CD4-positive, alpha-beta T cell treated with Interleukin-6 at 100 ng/mL for 8 hours (primary cell): ENCODE measurements around the gene PYGB.
"Not testable (repeated sequence)": the region's sequence is repeated elsewhere in the genome, so short reads cannot be mapped to it uniquely, and the experiment has no call there.

Experiments
- DNase-seq: peaks from one replicate; pipeline ENCODE4 v3.0.0-alpha.2; 2020; ENCODE audit warnings: mixed read lengths, low spot score

PYGB gene

GRCh38 chr20:25230166-25230831 lies 17.6 kb upstream of the PYGB start:
- DNase-seq = no peak

DNA sequence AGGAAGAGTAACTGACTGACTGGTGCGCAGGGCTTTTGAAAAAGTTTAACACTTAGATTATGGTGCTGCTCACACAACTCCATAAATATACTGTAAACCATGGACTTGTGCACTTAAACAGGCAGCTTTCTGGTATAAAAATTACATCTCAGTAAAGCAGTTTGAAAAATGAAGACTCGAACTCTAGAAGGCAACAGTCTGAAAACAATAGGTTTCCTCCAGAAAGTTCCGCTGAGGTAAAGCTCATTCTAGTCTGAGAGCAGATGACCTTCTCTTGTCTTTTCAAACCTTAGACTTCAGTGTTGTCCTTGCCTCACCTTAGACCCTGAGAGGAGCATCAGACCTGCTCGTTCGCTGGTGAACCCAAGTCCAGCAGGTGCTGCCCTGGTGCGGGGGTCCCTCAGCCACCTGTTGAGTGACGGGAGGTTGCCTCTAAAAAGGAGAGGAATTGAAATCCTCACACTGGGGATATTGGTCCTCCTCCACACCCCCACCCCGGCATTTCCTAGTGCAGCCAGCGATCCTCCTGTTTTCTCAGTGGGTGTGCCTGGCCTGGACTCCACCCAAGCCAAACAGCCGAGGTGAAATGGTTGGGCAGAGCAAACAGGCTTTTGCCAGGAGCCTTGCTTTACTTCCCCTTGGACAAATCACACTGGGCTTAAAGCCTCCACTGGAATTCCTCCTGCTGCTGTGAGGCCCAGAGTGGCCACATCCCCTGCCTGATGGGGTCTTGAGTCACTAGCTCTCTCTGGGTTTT lies 14.7 kb upstream of the PYGB start:
- DNase-seq = no peak

DNA sequence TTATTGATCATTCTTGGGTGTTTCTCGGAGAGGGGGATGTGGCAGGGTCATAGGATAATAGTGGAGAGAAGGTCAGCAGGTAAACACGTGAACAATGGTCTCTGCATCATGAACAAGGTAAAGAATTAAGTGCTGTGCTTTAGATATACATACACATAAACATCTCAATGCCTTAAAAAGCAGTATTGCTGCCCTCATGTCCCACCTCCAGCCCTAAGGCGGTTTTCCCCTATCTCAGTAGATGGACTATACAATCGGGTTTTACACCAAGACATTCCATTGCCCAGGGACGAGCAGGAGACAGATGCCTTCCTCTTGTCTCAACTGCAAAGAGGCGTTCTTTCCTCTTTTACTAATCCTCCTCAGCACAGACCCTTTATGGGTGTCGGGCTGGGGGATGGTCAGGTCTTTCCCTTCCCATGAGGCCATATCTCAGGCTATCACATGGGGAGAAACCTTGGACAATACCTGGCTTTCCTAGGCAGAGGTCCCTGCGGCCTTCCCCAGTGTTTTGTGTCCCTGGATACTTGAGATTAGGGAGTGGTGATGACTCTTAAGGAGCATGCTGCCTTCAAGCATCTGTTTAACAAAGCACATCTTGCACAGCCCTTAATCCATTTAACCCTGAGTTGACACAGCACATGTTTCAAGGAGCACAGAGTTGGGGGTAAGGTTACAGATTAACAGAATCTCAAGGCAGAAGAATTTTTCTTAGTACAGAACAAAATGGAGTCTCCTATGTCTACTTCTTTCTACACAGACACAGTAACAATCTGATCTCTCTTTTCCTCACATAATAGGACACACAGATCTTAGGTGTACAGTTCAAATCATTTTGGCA lies 13.7 kb upstream of the PYGB start:
- DNase-seq = not testable (repeated sequence)

- DNase-seq = no peak
Measured at GRCh38 chr20:25236450-25237304, 11.2 kb upstream of the PYGB start.

DNA sequence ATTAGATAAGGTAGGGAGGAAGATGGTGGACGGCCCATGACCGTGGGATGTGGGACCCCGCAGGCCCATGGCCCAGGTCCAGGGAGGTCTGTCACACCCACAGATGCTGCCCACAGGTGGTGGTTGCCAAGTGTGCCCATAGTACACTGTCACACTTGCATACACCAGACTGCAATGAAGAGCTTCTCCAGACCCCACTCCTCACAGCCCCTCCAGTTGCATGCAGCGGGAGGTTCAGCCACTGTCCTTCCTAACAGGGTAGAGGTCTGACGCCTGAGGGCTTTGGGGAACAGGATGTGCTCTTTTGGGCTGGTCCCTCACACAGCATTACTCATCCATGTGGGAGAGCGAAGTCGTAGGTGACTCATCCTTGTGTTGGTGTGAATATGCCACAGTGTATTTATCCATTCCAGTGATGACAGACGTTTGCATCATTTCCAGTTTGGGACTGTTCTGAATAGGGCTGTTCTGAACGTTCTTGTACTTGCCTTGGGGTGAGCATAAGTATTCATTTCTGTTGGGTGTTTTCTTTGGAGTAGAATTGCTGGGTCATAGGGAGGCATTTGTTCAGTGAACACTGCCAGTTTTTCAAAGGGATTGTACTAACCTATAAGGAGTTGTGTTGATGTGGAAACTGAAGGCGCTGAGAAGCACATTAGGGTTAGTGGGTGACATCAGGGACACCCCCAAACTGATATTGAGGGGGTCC lies 10.1 kb upstream of the PYGB start:
- DNase-seq = peak; percentile 21

DNA sequence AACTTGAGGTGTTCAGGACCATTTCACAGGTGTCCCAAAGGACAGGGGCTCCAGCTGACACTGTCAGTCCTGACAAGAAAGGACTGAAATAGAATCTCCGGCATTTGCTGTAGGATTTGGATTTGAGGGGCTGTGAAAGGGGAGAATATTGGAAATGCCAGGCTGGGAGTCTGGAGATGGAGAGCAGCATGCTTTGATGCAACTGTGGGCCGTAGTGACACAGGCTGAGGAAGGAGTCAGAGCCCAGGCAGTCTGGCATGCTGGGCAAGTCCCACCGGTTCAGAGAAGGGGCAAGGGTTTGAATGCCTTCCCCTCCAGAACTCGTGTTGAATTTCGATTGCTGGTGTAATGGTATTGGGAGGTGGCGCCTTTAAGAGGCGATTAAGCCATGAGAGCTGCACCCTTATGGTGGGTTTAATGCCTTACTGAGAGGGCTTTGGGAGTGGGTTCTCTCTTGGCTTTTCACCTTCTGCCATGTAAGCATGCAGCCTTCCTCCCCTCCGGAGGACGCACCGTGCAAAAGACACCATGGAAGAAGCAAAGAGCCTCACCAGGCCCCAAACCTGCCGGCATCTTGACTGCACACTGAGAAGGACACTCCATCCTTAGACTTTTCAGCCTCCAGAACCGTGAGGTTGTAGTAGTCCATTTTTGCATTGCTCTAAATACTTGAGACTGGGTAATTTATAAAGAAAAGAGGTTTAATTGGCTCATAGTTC lies 9.4 kb upstream of the PYGB start:
- DNase-seq = no peak

DNA sequence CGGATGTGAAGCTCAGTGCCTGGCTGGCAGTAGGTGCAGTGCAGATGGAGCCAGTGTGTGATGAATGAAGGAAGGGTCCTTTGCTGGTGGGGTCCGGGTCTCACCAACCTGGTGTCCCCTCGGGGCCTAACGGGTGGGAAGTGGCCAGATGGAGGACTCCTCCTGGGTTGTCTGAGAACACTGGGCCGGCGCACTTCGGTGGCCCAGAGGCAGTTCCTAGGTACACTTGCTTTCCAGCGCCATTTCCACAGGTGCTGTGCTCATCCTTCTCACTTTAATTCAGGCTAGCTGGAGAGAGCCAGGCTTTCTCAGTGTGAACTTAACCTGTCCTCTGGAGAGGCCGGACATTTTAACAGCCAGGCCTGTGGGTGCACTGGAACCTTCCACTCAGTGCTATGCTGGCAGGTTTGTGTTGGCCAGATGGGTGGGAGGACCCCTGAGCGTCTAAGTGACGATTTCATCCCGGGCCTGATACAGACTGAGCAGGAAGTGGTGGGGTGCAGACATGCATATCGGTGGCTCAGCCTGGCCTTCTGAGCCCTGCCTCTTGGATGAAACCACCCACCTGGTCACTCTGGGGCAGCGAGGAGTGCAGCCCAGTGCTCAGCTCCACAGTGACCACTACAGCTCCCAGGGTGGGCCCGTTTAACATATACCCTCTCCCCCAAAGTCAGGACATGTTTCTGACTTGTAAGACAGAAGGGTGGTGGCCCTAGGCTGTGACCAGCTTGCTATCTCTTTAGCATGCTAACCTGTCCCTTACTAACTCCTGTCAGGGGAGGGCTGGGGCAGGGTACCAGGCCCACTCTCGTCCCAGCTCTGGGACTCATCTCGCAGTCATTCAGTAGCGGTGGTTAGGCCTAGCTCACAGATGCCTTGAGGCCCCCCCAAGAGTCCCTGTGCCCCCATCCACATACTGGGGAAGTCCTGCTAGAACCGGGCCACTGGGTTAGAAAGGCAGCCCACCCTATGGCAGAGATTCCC lies 8.2 kb upstream of the PYGB start:
- DNase-seq = no peak

- DNase-seq = not testable (repeated sequence)
Measured at GRCh38 chr20:25240851-25241658, 6.8 kb upstream of the PYGB start.

GRCh38 chr20:25241659-25241955 lies 6.3 kb upstream of the PYGB start:
- DNase-seq = not testable (repeated sequence)

DNA sequence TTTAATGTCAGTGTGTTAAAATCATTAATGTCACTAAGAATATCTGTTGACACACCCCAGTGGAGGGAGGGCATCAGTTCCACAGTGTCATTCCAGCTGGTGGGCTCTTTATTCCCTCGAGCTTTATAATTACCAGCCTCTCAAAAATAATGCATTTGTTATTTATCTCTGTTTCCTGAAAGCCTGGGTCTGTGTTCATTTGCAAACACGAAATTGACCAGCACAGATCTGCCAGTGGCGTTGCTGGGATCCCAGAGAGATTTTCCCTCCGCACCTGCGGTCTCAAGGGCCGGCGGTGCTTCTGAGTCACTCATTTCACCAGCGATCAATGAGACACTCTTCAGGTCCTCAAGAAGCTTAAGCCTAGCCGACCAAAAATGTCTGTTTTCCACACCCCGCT lies 5.7 kb upstream of the PYGB start:
- DNase-seq = no peak

DNA sequence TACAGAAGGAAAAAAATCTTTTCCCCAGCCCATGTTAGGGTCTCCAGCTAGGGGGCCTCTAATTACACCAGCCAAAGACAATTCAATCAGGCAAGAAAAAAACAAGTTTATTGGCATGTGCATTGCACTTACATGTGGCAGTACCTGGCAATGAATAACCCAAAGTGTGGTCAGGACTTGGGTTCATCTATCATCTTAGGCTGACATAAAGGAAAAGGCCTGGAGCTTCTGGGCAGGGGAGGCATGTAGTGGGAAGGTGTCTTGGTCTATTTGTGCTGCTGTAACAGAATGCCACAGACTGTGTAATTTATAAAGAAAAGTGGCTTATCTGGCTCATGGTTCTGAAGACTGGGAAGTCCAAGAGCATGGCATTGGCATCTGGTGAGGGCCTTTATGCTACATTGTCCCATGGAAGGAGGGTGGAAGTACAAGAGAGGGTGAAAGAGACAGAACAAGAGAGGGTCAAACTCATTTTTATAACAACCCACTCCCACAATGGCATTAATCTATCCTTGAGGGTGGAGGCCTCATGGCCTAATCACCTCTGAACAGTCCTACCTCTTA lies 4.4 kb upstream of the PYGB start:
- DNase-seq = no peak

DNA sequence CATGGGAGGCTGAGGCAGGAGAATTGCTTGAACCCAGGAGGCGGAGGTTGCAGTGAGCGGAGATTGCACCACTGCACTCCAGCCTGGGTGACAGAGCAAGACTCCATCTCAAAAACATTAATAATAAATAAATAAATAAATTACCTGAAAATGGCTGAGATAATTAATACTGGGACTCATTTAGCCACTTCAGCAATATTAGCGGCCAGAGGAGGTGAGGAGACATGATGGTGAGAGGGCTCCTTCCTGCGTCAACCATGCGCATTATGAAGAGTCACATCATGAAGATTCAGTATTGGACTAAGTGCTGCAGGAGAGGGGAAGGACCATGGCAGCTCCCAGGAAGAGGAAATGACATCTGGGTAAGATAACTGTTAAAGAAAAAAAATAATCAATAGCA lies 2.9 kb upstream of the PYGB start:
- no peak for DNase-seq

- no peak for DNase-seq
Measured at GRCh38 chr20:25245461-25245860, 2.4 kb upstream of the PYGB start.

- DNase-seq = no peak
Measured at GRCh38 chr20:25246182-25246999, 1.5 kb upstream of the PYGB start.

- no peak for DNase-seq
Measured at GRCh38 chr20:25247000-25247517, 826 bp upstream of the PYGB start.

- no peak for DNase-seq
Measured at GRCh38 chr20:25247518-25247955, 348 bp upstream of the PYGB start.

DNA sequence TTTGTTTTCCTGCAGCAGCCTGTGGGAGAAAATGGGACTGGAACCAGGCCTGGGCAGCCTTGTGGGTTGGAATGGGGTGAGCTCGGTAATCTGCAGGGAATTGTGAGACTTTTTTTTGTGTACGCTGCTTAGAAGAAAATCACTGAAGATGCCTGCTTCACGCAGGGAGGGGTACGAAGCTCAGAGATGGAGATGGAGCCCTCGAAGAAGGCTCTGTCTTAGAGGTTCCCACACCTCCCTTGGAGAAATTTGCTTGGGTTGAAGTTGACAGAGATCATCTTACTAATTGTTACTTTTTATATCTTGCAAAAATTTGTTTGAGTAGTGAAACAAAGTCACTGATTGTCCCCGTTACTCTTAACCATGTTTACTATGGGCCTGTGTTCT lies 894 bp downstream of the PYGB start:
- DNase-seq = no peak
